Ureter (tissue), 1 donor: ENCODE data around the gene MN1. TPM values are rescaled to one million over a fixed set of nuclear protein-coding genes. Genes with fewer than 3 reads are reported as not detected.

Experiments used
- DNase-seq: peaks from one replicate; pipeline ENCODE4 v3.0.0-alpha.2; 2020; ENCODE audit warnings: low spot score
- total RNA-seq: library from RNA; stranded (reverse); gene quantifications from one replicate; pipeline ENCODE4 v1.2.4, GENCODE V29; 2023
- donor health status: DM: yes; HTN: yes; CAD: no.

Gene MN1
- total RNA-seq, 1 donor from 2014 or later = 3.3 TPM

GRCh38 chr22:27800250-27801201 is 1.0 kb downstream of the MN1 start:
- no peak for DNase-seq

GRCh38 chr22:27799827-27800249 is 1.7 kb downstream of the MN1 start:
- DNase-seq = no peak

GRCh38 chr22:27799015-27799826 is 2.3 kb downstream of the MN1 start:
- no peak for DNase-seq

- DNase-seq = no peak
These were observed 3.0 kb downstream of the MN1 start for GRCh38 chr22:27798511-27799014.

- DNase-seq = no peak
These were observed 3.8 kb downstream of the MN1 start for GRCh38 chr22:27797520-27798391.

- no peak for DNase-seq
These were observed 4.6 kb downstream of the MN1 start for GRCh38 chr22:27796829-27797519.

- DNase-seq = no peak
These were observed 5.6 kb downstream of the MN1 start for GRCh38 chr22:27795696-27796517.

GRCh38 chr22:27795053-27795452 is 6.5 kb downstream of the MN1 start:
- no peak for DNase-seq

- DNase-seq = no peak
These were observed 7.3 kb downstream of the MN1 start for GRCh38 chr22:27794226-27794625.

- DNase-seq = no peak
These were observed 8.0 kb downstream of the MN1 start for GRCh38 chr22:27793576-27793975.

GRCh38 chr22:27792452-27793161 is 8.9 kb downstream of the MN1 start:
- DNase-seq = no peak

- DNase-seq = no peak
These were observed 9.7 kb downstream of the MN1 start for GRCh38 chr22:27791859-27792241.

- no peak for DNase-seq
These were observed 10.2 kb downstream of the MN1 start for GRCh38 chr22:27791159-27791858.

GRCh38 chr22:27790376-27791158 is 11.0 kb downstream of the MN1 start:
- no peak for DNase-seq

- no peak for DNase-seq
These were observed 12.9 kb downstream of the MN1 start for GRCh38 chr22:27788500-27789288.

- DNase-seq = no peak
These were observed 14.6 kb downstream of the MN1 start for GRCh38 chr22:27786965-27787364.

GRCh38 chr22:27786291-27786932 is 15.1 kb downstream of the MN1 start:
- no peak for DNase-seq
